Ishikawa (cell line): ENCODE data around the gene F12.

Experiments
- CREB1 ChIP-seq: IDR thresholded peaks from 2 replicates; pipeline ENCODE4 v1.6.1; 2012; ENCODE audit warnings: low read depth
- EP300 ChIP-seq: IDR thresholded peaks from 2 replicates; pipeline ENCODE4 v1.6.1; 2012; ENCODE audit warnings: borderline replicate concordance
- NFIC ChIP-seq: IDR thresholded peaks from 2 replicates; pipeline ENCODE4 v1.6.1; 2012
- USF1 ChIP-seq: IDR thresholded peaks from 2 replicates; pipeline ENCODE4 v1.6.1; 2012
- YY1 ChIP-seq: IDR thresholded peaks from 2 replicates; pipeline ENCODE4 v1.6.1; 2012; ENCODE audit warnings: low read depth
- ZBTB7A ChIP-seq: IDR thresholded peaks from 2 replicates; pipeline ENCODE4 v1.6.1; 2012; ENCODE audit warnings: low read depth
- TF ChIP-seq, protein P1 (sequence below): IDR thresholded peaks from 2 replicates; pipeline ENCODE4 v1.6.1; 2012; ENCODE audit warnings: low read depth, mild to moderate bottlenecking
- TF ChIP-seq, protein P2 (sequence below): IDR thresholded peaks from 2 replicates; pipeline ENCODE4 v1.6.1; 2012

DNA sequence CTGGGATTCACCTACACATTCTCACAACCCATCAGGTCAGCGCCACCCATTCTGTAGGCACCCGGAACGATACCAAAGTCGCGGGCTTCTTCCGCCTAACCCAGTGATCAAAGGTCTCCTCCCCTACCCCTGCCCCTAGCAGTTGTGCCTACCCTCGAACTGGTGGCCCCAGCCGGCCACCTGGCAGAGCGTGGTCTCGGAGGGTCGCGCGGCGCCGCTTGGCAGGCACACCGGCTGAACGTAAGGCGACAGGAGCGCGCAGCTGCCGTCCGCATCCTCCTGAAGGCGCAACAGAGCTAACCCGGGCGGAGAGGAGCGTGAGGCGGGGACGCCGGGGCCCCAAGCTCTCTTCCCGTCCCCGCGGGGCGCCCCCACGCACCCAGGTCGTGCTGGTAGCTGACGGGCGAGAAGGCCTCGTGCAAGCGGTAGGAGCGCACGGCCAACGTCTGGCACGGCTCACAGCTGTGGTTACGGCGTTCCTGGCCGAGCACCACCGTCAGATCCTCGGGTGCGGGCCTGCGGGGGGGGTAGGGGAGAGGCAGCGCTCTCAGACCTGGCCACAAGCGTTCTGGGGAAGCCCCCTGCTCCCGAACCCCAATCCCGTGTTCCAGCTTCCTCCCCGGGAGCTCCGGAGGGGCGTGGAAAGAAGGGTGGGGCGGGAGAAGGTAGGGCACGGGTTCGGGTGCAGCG, 6.1 kb downstream of the F12 start:
- TF ChIP-seq, protein P1, sequence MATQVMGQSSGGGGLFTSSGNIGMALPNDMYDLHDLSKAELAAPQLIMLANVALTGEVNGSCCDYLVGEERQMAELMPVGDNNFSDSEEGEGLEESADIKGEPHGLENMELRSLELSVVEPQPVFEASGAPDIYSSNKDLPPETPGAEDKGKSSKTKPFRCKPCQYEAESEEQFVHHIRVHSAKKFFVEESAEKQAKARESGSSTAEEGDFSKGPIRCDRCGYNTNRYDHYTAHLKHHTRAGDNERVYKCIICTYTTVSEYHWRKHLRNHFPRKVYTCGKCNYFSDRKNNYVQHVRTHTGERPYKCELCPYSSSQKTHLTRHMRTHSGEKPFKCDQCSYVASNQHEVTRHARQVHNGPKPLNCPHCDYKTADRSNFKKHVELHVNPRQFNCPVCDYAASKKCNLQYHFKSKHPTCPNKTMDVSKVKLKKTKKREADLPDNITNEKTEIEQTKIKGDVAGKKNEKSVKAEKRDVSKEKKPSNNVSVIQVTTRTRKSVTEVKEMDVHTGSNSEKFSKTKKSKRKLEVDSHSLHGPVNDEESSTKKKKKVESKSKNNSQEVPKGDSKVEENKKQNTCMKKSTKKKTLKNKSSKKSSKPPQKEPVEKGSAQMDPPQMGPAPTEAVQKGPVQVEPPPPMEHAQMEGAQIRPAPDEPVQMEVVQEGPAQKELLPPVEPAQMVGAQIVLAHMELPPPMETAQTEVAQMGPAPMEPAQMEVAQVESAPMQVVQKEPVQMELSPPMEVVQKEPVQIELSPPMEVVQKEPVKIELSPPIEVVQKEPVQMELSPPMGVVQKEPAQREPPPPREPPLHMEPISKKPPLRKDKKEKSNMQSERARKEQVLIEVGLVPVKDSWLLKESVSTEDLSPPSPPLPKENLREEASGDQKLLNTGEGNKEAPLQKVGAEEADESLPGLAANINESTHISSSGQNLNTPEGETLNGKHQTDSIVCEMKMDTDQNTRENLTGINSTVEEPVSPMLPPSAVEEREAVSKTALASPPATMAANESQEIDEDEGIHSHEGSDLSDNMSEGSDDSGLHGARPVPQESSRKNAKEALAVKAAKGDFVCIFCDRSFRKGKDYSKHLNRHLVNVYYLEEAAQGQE = no peak
- no peak for TF ChIP-seq CREB1
- TF ChIP-seq YY1 = no peak
- TF ChIP-seq, protein P2, sequence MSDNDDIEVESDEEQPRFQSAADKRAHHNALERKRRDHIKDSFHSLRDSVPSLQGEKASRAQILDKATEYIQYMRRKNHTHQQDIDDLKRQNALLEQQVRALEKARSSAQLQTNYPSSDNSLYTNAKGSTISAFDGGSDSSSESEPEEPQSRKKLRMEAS = peak; percentile 78
- TF ChIP-seq NFIC = no peak
- TF ChIP-seq EP300 = no peak
- peak; percentile 66; the same call in 1 of the 2 replicates for TF ChIP-seq ZBTB7A
- no peak for TF ChIP-seq USF1
